H1 (cell line): ENCODE data around the gene CYP4F11. TPM values are rescaled to one million over a fixed set of nuclear protein-coding genes. Genes with fewer than 3 reads are reported as not detected.

Source experiments
- CTCF ChIA-PET: fragments of 300-600 bp; sonication (Branson Sonifier 250); formaldehyde crosslinking; loops from one replicate; lab custom pipeline; 2021; ENCODE audit not compliant: partially characterized antibody; lab: Charles Lee
- POLR2A ChIA-PET: fragments of 300-600 bp; sonication (Branson Sonifier 250); formaldehyde crosslinking; loops from one replicate; lab custom pipeline; 2021; ENCODE audit warnings: inconsistent platforms; ENCODE audit not compliant: partially characterized antibody; lab: Charles Lee
- DNase-seq, 2 experiments: peaks; one replicate each; pipeline versions ENCODE4 v3.0.0 to v3.0.0-alpha.2; 2010 to 2022; ENCODE audit warnings: low spot score in 2 of 2, low read depth in 1 of 2, mixed read lengths in 1 of 2
- FAIRE-seq: peaks from 2 replicates; lab custom pipeline; 2011; peaks lifted over from hg19 to GRCh38; lab: Jason Lieb, UNC
- H2AFZ ChIP-seq: 2 replicates; pipeline ENCODE4 v1.8.1; 2012; ENCODE audit warnings: low read length, inconsistent platforms
- H2AK5ac ChIP-seq: 2 replicates; pipeline ENCODE4 v1.6.1; 2013; ENCODE audit warnings: low read depth, low read length
- H2BK120ac ChIP-seq: replicated peaks from 2 replicates; pipeline ENCODE3; 2013; ENCODE audit warnings: low read depth, low read length, inconsistent platforms
- H2BK12ac ChIP-seq: 2 replicates; pipeline ENCODE4 v1.6.1; 2013; ENCODE audit warnings: low read depth, low read length
- H2BK15ac ChIP-seq: 2 replicates; pipeline ENCODE4 v1.6.1; 2013; ENCODE audit warnings: low read length
- H2BK20ac ChIP-seq: 2 replicates; pipeline ENCODE4 v1.6.1; 2013; ENCODE audit warnings: low read length
- H2BK5ac ChIP-seq: 2 replicates; pipeline ENCODE4 v1.6.1; 2013; ENCODE audit warnings: low read depth, low read length
- H3K14ac ChIP-seq: 2 replicates; pipeline ENCODE4 v1.6.1; 2013; ENCODE audit warnings: inconsistent platforms; ENCODE audit not compliant: insufficient read length
- H3K18ac ChIP-seq: 2 replicates; pipeline ENCODE4 v1.6.1; 2013; ENCODE audit warnings: low read length; ENCODE audit errors: extremely low read depth
- H3K23ac ChIP-seq: 2 replicates; pipeline ENCODE4 v1.6.1; 2013; ENCODE audit warnings: inconsistent platforms; ENCODE audit not compliant: insufficient read length
- H3K23me2 ChIP-seq: 2 replicates; pipeline ENCODE4 v1.6.1; 2013; ENCODE audit warnings: low read depth, low read length
- H3K27ac ChIP-seq: 2 replicates; pipeline ENCODE4 v1.6.1; 2011; ENCODE audit warnings: low read depth, low read length, inconsistent platforms
- H3K27me3 ChIP-seq, 4 experiments: replicated peaks in 1 of 4; 1 replicate in 1 of 4; 2 replicates in 3 of 4; pipeline versions ENCODE4 v1.6.1 to v1.8.1; 2011 to 2013; ENCODE audit warnings: low read length in 3 of 4, mild to moderate bottlenecking in 3 of 4, inconsistent platforms in 2 of 4, mixed read lengths in 2 of 4, moderate library complexity in 1 of 4; ENCODE audit not compliant: control insufficient read depth in 3 of 4, insufficient read depth in 3 of 4; ENCODE audit errors: extremely low read depth in 1 of 4
- H3K36me3 ChIP-seq, 4 experiments: 2 replicates each; pipeline versions ENCODE4 v1.6.1 to v1.8.1; 2011 to 2013; ENCODE audit warnings: mild to moderate bottlenecking in 4 of 4, low read length in 3 of 4, moderate library complexity in 2 of 4, control low read depth in 1 of 4, inconsistent platforms in 1 of 4; ENCODE audit not compliant: insufficient read depth in 4 of 4, control insufficient read depth in 2 of 4
- H3K4ac ChIP-seq: replicated peaks from 2 replicates; pipeline ENCODE3; 2013; ENCODE audit warnings: low read length, low read depth, mixed read lengths, inconsistent platforms; ENCODE audit not compliant: insufficient read length
- H3K4me1 ChIP-seq, 4 experiments: replicated peaks in 1 of 4; 1 replicate in 1 of 4; 2 replicates in 3 of 4; pipeline versions ENCODE4 v1.6.1 to v1.8.1; 2011 to 2013; ENCODE audit warnings: low read length in 3 of 4, inconsistent platforms in 2 of 4, mixed read lengths in 1 of 4; ENCODE audit not compliant: insufficient read depth in 4 of 4, control insufficient read depth in 3 of 4
- H3K4me2 ChIP-seq, 2 experiments: 2 replicates each; pipeline versions ENCODE4 v1.6.1 to v1.8.1; 2011 to 2013; ENCODE audit warnings: low read depth in 2 of 2, low read length in 2 of 2, control low read depth in 1 of 2, inconsistent platforms in 1 of 2, mild to moderate bottlenecking in 1 of 2; ENCODE audit not compliant: insufficient read depth in 1 of 2
- H3K4me3 ChIP-seq, 4 experiments: fragments of 200-600, 300-600 bp in 1 of 4; sonication (generic), shearing (Covaris generic), sonication (Bioruptor Twin) in 1 of 4; 2 replicates each; pipeline versions ENCODE4 v1.5.1 to v1.8.1; 2011 to 2016; ENCODE audit warnings: low read length in 4 of 4, low read depth in 3 of 4, control low read depth in 2 of 4, inconsistent platforms in 2 of 4, mild to moderate bottlenecking in 2 of 4, mixed read lengths in 1 of 4, moderate library complexity in 1 of 4; ENCODE audit not compliant: insufficient read depth in 2 of 4; ENCODE audit errors: extremely low read depth in 1 of 4
- H3K56ac ChIP-seq: replicated peaks from 2 replicates; pipeline ENCODE3; 2013; ENCODE audit warnings: low read depth, mild to moderate bottlenecking, mixed read lengths, low read length, inconsistent platforms; ENCODE audit not compliant: insufficient read length
- H3K79me1 ChIP-seq: 2 replicates; pipeline ENCODE4 v1.6.1; 2013; ENCODE audit warnings: low read depth, low read length, control low read depth
- H3K79me2 ChIP-seq, 2 experiments: 2 replicates each; pipeline versions ENCODE4 v1.6.1 to v1.8.1; 2012 to 2013; ENCODE audit warnings: low read length in 2 of 2, mild to moderate bottlenecking in 2 of 2, inconsistent platforms in 1 of 2; ENCODE audit not compliant: insufficient read depth in 2 of 2, control insufficient read depth in 1 of 2
- H3K9ac ChIP-seq, 4 experiments: replicated peaks in 1 of 4; 1 replicate in 1 of 4; 2 replicates in 3 of 4; pipeline versions ENCODE4 v1.6.1 to v1.8.1; 2011 to 2013; ENCODE audit warnings: low read depth in 3 of 4, low read length in 3 of 4, control low read depth in 2 of 4, mild to moderate bottlenecking in 2 of 4, moderate library complexity in 2 of 4, inconsistent platforms in 1 of 4; ENCODE audit errors: extremely low read depth in 1 of 4
- H3K9me3 ChIP-seq, 2 experiments: 2 replicates each; pipeline versions ENCODE4 v1.6.1 to v1.8.1; 2012 to 2013; ENCODE audit warnings: mild to moderate bottlenecking in 2 of 2, moderate library complexity in 2 of 2, control low read depth in 1 of 2, inconsistent platforms in 1 of 2, low read depth in 1 of 2, low read length in 1 of 2, mixed read lengths in 1 of 2; ENCODE audit not compliant: insufficient read depth in 2 of 2
- H4K20me1 ChIP-seq, 2 experiments: replicated peaks in 1 of 2; 2 replicates each; pipeline versions ENCODE3 to v1.8.1; 2011 to 2013; ENCODE audit warnings: inconsistent platforms in 2 of 2, low read length in 2 of 2, mild to moderate bottlenecking in 1 of 2; ENCODE audit not compliant: insufficient read depth in 2 of 2, control insufficient read depth in 1 of 2
- H4K5ac ChIP-seq: 2 replicates; pipeline ENCODE4 v1.6.1; 2013; ENCODE audit warnings: low read length, low read depth, mixed read lengths, inconsistent platforms; ENCODE audit not compliant: insufficient read length
- H4K8ac ChIP-seq: 2 replicates; pipeline ENCODE4 v1.8.0; 2013; ENCODE audit warnings: mild to moderate bottlenecking, moderate library complexity, low read length, inconsistent platforms; ENCODE audit not compliant: insufficient read depth; ENCODE audit errors: extremely low read depth
- H4K91ac ChIP-seq: replicated peaks from 2 replicates; pipeline ENCODE3; 2013; ENCODE audit warnings: low read length, mixed read lengths, inconsistent platforms; ENCODE audit not compliant: insufficient read length
- ATF2 ChIP-seq: IDR thresholded peaks from 2 replicates; pipeline ENCODE4 v1.6.1; 2012; ENCODE audit warnings: low read length, inconsistent platforms
- BCL11A ChIP-seq, 2 experiments: IDR thresholded peaks; one replicate each; pipeline ENCODE4 v1.6.1; 2011; ENCODE audit warnings: low read depth in 2 of 2, low read length in 2 of 2, mild to moderate bottlenecking in 2 of 2
- CBX8 ChIP-seq: fragments of 300-800, 300-1000 bp; sonication (generic); IDR thresholded peaks from 2 replicates; pipeline ENCODE4 v1.7.1; 2016; ENCODE audit warnings: low read depth, low read length, borderline replicate concordance
- EZH2 ChIP-seq: fragments of 200-600 bp; sonication (generic); IDR thresholded peaks from 2 replicates; pipeline ENCODE4 v1.7.1; 2012; ENCODE audit warnings: low read depth, mild to moderate bottlenecking, moderate library complexity, low read length, inconsistent platforms; ENCODE audit not compliant: severe bottlenecking
- JUND ChIP-seq: IDR thresholded peaks from 2 replicates; pipeline ENCODE4 v1.6.1; 2011; ENCODE audit warnings: mild to moderate bottlenecking, improper control_type of control experiment, low read length
- KDM4A ChIP-seq: IDR thresholded peaks from one replicate; pipeline ENCODE4 v1.7.1; 2012; ENCODE audit warnings: low read depth, mild to moderate bottlenecking, moderate library complexity, low read length, inconsistent platforms; ENCODE audit not compliant: severe bottlenecking
- POU5F1 ChIP-seq: IDR thresholded peaks from 2 replicates; pipeline ENCODE4 v1.6.1; 2011; ENCODE audit warnings: low read depth, mild to moderate bottlenecking, low read length, moderate library complexity
- RFX5 ChIP-seq: IDR thresholded peaks from 2 replicates; pipeline ENCODE4 v1.6.1; 2011; ENCODE audit warnings: low read depth, low read length, improper control_type of control experiment, borderline replicate concordance
- SIRT6 ChIP-seq: IDR thresholded peaks from one replicate; pipeline ENCODE4 v1.7.1; 2012; ENCODE audit warnings: low read length, inconsistent platforms
- SP2 ChIP-seq: IDR thresholded peaks from 2 replicates; pipeline ENCODE4 v1.6.1; 2012; ENCODE audit warnings: mild to moderate bottlenecking, low read length, inconsistent platforms
- SP4 ChIP-seq: IDR thresholded peaks from 2 replicates; pipeline ENCODE4 v1.6.1; 2012; ENCODE audit warnings: low read length, inconsistent platforms
- polyA plus RNA-seq, 7 experiments: library from polyadenylated mRNA; depleted of rRNA in 3 of 7; stranded (reverse) in 5 of 7; unstranded in 2 of 7; fragments of >200 nt in 5 of 7; fragments of 200-250 nt in 2 of 7; gene quantifications; 1 replicate in 5 of 7; 2 replicates in 1 of 7; 4 replicates in 1 of 7; pipeline versions ENCODE4 v1.2.1 to v1.2.3, GENCODE V29; 2011 to 2013; ENCODE audit warnings: missing spikeins in 2 of 7, mixed read lengths in 2 of 7
- total RNA-seq: library from RNA; stranded (reverse); fragmentation: NEBNext Ultra II Directional; extraction: Animal tissue kit (Norgen Biotek cat#: 25700); gene quantifications from 2 replicates; pipeline ENCODE4 v1.2.1, GENCODE V29; 2021
- TF ChIP-seq, protein P1 (sequence below): IDR thresholded peaks from 2 replicates; pipeline ENCODE4 v1.6.1; 2012; ENCODE audit warnings: inconsistent platforms

Gene CYP4F11
- total and polyA plus RNA-seq, 2 of the 8 experiments (the other 6 are each of a cell fraction or from before 2014, with no cell fraction given) = not detected

- no peak within 1 kb of the TSS for H2BK12ac ChIP-seq
- H2AFZ ChIP-seq = no peak within 1 kb of the TSS
- H2BK5ac ChIP-seq = no peak within 1 kb of the TSS
- no peak within 1 kb of the TSS for H3K4ac ChIP-seq
- H3K27me3 ChIP-seq = no peaks in the 10 kb centered on the region
- H3K79me1 ChIP-seq = no peaks in the 10 kb centered on the region
- H2BK15ac ChIP-seq = no peak within 1 kb of the TSS
- no peak within 1 kb of the TSS for H3K23ac ChIP-seq
- FAIRE-seq (no peak), DNase-seq (no peak)
- no peak within 1 kb of the TSS for H2AK5ac ChIP-seq
- no peak within 1 kb of the TSS for H4K91ac ChIP-seq
- H2BK120ac ChIP-seq = no peak within 1 kb of the TSS
- no peak within 1 kb of the TSS for H3K9ac ChIP-seq
- no peak within 1 kb of the TSS for H3K4me3 ChIP-seq
- H3K9me3 ChIP-seq = peaks cover 50 to 52% of the 10 kb centered on the region in 2 experiments
- no peak within 1 kb of the TSS for H3K27ac ChIP-seq
- no peaks in the 10 kb centered on the region for H3K4me1 ChIP-seq
- H3K18ac ChIP-seq = no peak within 1 kb of the TSS
- no peak within 1 kb of the TSS for H3K14ac ChIP-seq
- ChIA-PET CTCF (no interaction called here), POLR2A (no interaction called here)
- no peak within 1 kb of the TSS for H4K8ac ChIP-seq
- no peaks in the 10 kb centered on the region for H3K23me2 ChIP-seq
- H2BK20ac ChIP-seq = no peak within 1 kb of the TSS
- no peak within 1 kb of the TSS for H3K4me2 ChIP-seq
- H3K79me2 ChIP-seq = no peaks in the 10 kb centered on the region
- H3K36me3 ChIP-seq = no peaks in the 10 kb centered on the region
- H4K5ac ChIP-seq = no peak within 1 kb of the TSS
- H4K20me1 ChIP-seq = no peaks in the 10 kb centered on the region
- H3K56ac ChIP-seq = no peak within 1 kb of the TSS
- TF ChIP-seq, protein P1, sequence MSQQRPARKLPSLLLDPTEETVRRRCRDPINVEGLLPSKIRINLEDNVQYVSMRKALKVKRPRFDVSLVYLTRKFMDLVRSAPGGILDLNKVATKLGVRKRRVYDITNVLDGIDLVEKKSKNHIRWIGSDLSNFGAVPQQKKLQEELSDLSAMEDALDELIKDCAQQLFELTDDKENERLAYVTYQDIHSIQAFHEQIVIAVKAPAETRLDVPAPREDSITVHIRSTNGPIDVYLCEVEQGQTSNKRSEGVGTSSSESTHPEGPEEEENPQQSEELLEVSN = no peak
- TF ChIP-seq KDM4A = no peak
- TF ChIP-seq SP4 = no peak
- no peak for TF ChIP-seq BCL11A (IDR thresholded peaks at IDR 0.05; ENCODE audit: low read depth in 2 of 2, low read length in 2 of 2)
- TF ChIP-seq JUND = no peak
- TF ChIP-seq POU5F1 = no peak
- TF ChIP-seq SP2 = no peak
- no peak for TF ChIP-seq ATF2
- TF ChIP-seq RFX5 = no peak
- TF ChIP-seq CBX8 = no peak
- TF ChIP-seq SIRT6 = no peak
- no peak for TF ChIP-seq EZH2
Measured at GRCh38 chr19:15948223-15949058, 14.1 kb upstream of the CYP4F11 start, which contains the start of gene OR10H4. TSS of gene OR10H4 (plus strand) at chr19:15949008. CDS start at chr19:15949008, 0 bp downstream.
